ENCODE results near the gene GRM1. TPM values are rescaled to one million over a fixed set of nuclear protein-coding genes. Genes with fewer than 3 reads are reported as not detected.
"Not testable (repeated sequence)": the region's sequence is repeated elsewhere in the genome, so short reads cannot be mapped to it uniquely, and the experiment has no call there.

The GRM1 gene
- total and polyA plus RNA-seq, 8 donors: not detected

- H3K9me3 ChIP-seq: no peaks in the 10 kb centered on the region
- no peak overlapping the region for H3K4me3 ChIP-seq
- TF ChIP-seq, protein P1, sequence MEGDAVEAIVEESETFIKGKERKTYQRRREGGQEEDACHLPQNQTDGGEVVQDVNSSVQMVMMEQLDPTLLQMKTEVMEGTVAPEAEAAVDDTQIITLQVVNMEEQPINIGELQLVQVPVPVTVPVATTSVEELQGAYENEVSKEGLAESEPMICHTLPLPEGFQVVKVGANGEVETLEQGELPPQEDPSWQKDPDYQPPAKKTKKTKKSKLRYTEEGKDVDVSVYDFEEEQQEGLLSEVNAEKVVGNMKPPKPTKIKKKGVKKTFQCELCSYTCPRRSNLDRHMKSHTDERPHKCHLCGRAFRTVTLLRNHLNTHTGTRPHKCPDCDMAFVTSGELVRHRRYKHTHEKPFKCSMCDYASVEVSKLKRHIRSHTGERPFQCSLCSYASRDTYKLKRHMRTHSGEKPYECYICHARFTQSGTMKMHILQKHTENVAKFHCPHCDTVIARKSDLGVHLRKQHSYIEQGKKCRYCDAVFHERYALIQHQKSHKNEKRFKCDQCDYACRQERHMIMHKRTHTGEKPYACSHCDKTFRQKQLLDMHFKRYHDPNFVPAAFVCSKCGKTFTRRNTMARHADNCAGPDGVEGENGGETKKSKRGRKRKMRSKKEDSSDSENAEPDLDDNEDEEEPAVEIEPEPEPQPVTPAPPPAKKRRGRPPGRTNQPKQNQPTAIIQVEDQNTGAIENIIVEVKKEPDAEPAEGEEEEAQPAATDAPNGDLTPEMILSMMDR (IDR thresholded peaks at IDR 0.05): no peak
- no peak for TF ChIP-seq POLR2AphosphoS5 (IDR thresholded peaks at IDR 0.05)
- TF ChIP-seq EP300 (IDR thresholded peaks at IDR 0.05): no peak
- no peak for TF ChIP-seq POLR2A (IDR thresholded peaks at IDR 0.05)
- no peak overlapping the region for H3K27ac ChIP-seq
- no peaks in the 10 kb centered on the region for H3K36me3 ChIP-seq
- intact Hi-C loops (cut with DNase I; ENCODE audit: low total_unique reads): no loop called here
- no peak for DNase-seq
- H3K4me1 ChIP-seq: peaks cover 0 to 4% (median 0%) of the 10 kb centered on the region in 4 donors
- no peaks in the 10 kb centered on the region for H3K27me3 ChIP-seq
Observed at GRCh38 chr6:146269482-146269881, 240.6 kb downstream of the GRM1 start.

GRCh38 chr6:146271163-146271562, 242.3 kb downstream of the GRM1 start:
- peak; percentile 40 to 71 for DNase-seq
- H3K27ac ChIP-seq; H3K27me3 ChIP-seq; H3K4me3 ChIP-seq; H3K9me3 ChIP-seq; H3K4me1 ChIP-seq; H3K36me3 ChIP-seq; intact Hi-C loops (cut with DNase I; ENCODE audit: low total_unique reads): not testable (repeated sequence)
- WGBS, 5 donors: 5 to 27% (median 12%) methylated on average over 1 of the region's 1 CpG

- intact Hi-C loops (cut with DNase I; ENCODE audit: low total_unique reads): no loop called here
- H3K27me3 ChIP-seq: no peaks in the 10 kb centered on the region
- peaks cover 0 to 4% (median 0%) of the 10 kb centered on the region in 4 donors for H3K4me1 ChIP-seq
- no peaks in the 10 kb centered on the region for H3K9me3 ChIP-seq
- H3K36me3 ChIP-seq: no peaks in the 10 kb centered on the region
- no peak overlapping the region for H3K27ac ChIP-seq
- no peak for DNase-seq
- TF ChIP-seq POLR2AphosphoS5 (IDR thresholded peaks at IDR 0.05): no peak
- no peak overlapping the region for H3K4me3 ChIP-seq
Observed at GRCh38 chr6:146273490-146273889, 244.6 kb downstream of the GRM1 start.

DNA sequence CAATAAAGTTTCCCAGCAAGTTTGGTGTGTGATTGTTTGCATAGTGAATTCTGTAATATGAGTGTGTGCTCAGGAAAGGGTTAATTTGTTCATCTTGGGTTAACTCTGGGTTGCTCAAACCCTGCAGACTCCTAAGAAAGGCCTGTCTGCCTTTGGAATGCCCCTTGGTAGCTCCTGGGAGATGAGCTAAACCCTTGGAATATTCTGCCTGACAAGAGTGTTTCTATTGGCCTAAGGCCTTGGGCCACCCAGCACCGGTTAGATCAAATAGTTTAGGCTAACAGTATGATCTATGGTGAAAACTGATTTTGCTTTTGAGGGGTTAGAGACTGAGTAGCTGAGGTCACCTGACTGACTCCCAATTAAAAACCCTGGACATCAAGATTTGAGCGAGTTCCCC, 248.3 kb downstream of the GRM1 start:
- Histone ChIP-seq H3K27ac (no peak overlapping the region), H3K27me3 (no peaks in the 10 kb centered on the region), H3K36me3 (no peaks in the 10 kb centered on the region), H3K4me1 (no peaks in the 10 kb centered on the region), H3K9me3 (no peaks in the 10 kb centered on the region), H3K4me3 (no peak overlapping the region)
- intact Hi-C loops (cut with DNase I; ENCODE audit: low total_unique reads): no loop called here
- no peak for DNase-seq
- 48 to 69% (median 62%) methylated on average over 2 of the region's 2 CpGs for WGBS, 5 donors
- TF ChIP-seq POLR2AphosphoS5 (IDR thresholded peaks at IDR 0.05): no peak
- no peak for TF ChIP-seq EP300 (IDR thresholded peaks at IDR 0.05)
- TF ChIP-seq POLR2A (IDR thresholded peaks at IDR 0.05): no peak
- TF ChIP-seq, protein P1 (IDR thresholded peaks at IDR 0.05): no peak

GRCh38 chr6:146281651-146282362, 252.9 kb downstream of the GRM1 start:
- TF ChIP-seq, protein P1 (IDR thresholded peaks at IDR 0.05): no peak
- TF ChIP-seq POLR2A (IDR thresholded peaks at IDR 0.05): no peak
- no peak for TF ChIP-seq POLR2AphosphoS5 (IDR thresholded peaks at IDR 0.05)
- no peak for TF ChIP-seq EP300 (IDR thresholded peaks at IDR 0.05)
- Histone ChIP-seq H3K4me3 (no peak overlapping the region), H3K9me3 (no peaks in the 10 kb centered on the region), H3K36me3 (no peaks in the 10 kb centered on the region), H3K27me3 (no peaks in the 10 kb centered on the region), H3K4me1 (no peaks in the 10 kb centered on the region), H3K27ac (no peak overlapping the region)
- intact Hi-C loops (cut with DNase I; ENCODE audit: low total_unique reads): no loop called here
- DNase-seq: no peak

Measured in stomach (tissue), 9 donors.